Mesendoderm (in vitro differentiated cells): Measurements from ENCODE around the gene CD300LB.

Experiments
- DNase-seq: peaks from one replicate; pipeline ENCODE4 v3.0.0; 2013
- H2AK5ac ChIP-seq: 2 replicates; pipeline ENCODE4 v1.6.1; 2013; ENCODE audit warnings: low read length, inconsistent platforms
- H2BK120ac ChIP-seq: 2 replicates; pipeline ENCODE4 v1.6.1; 2013; ENCODE audit warnings: low read depth, mild to moderate bottlenecking, low read length, moderate library complexity, mixed read lengths
- H2BK15ac ChIP-seq: replicated peaks from 2 replicates; pipeline ENCODE4 v1.6.1; 2013; ENCODE audit warnings: low read depth, mild to moderate bottlenecking, moderate library complexity
- H2BK5ac ChIP-seq: 2 replicates; pipeline ENCODE4 v1.6.1; 2013; ENCODE audit warnings: low read length, inconsistent platforms
- H3K18ac ChIP-seq: 2 replicates; pipeline ENCODE4 v1.6.1; 2013; ENCODE audit warnings: mild to moderate bottlenecking, low read length, mixed read lengths
- H3K23ac ChIP-seq: one replicate; pipeline ENCODE4 v1.6.1; 2013; ENCODE audit warnings: low read length
- H3K27ac ChIP-seq: 2 replicates; pipeline ENCODE4 v1.5.1; 2013; ENCODE audit warnings: low read depth, mild to moderate bottlenecking, inconsistent platforms, low read length, moderate library complexity
- H3K27me3 ChIP-seq: 2 replicates; pipeline ENCODE4 v1.6.1; 2013; ENCODE audit warnings: low read length, control low read depth, mild to moderate bottlenecking, inconsistent platforms; ENCODE audit not compliant: insufficient read depth, poor library complexity
- H3K36me3 ChIP-seq: 2 replicates; pipeline ENCODE4 v1.6.1; 2013; ENCODE audit warnings: low read length, inconsistent platforms; ENCODE audit not compliant: control insufficient read depth, insufficient read depth
- H3K4ac ChIP-seq: one replicate; pipeline ENCODE4 v1.6.1; 2013; ENCODE audit warnings: low read depth, mild to moderate bottlenecking, low read length, moderate library complexity
- H3K4me1 ChIP-seq: 2 replicates; pipeline ENCODE4 v1.6.1; 2013; ENCODE audit warnings: low read depth, low read length, inconsistent platforms; ENCODE audit not compliant: control insufficient read depth
- H3K4me2 ChIP-seq: 2 replicates; pipeline ENCODE4 v1.6.1; 2013; ENCODE audit warnings: low read length
- H3K4me3 ChIP-seq: 2 replicates; pipeline ENCODE4 v1.5.1; 2013; ENCODE audit warnings: mild to moderate bottlenecking, low read length
- H3K56ac ChIP-seq: one replicate; pipeline ENCODE4 v1.6.1; 2013; ENCODE audit warnings: low read length
- H3K79me1 ChIP-seq: 2 replicates; pipeline ENCODE4 v1.6.1; 2013; ENCODE audit warnings: low read length, inconsistent platforms
- H3K79me2 ChIP-seq: 2 replicates; pipeline ENCODE4 v1.6.1; 2013; ENCODE audit warnings: mild to moderate bottlenecking, low read length; ENCODE audit not compliant: control insufficient read depth, insufficient read depth
- H3K9ac ChIP-seq: 2 replicates; pipeline ENCODE4 v1.6.1; 2013; ENCODE audit warnings: low read length, inconsistent platforms
- H4K5ac ChIP-seq: one replicate; pipeline ENCODE4 v1.6.1; 2013; ENCODE audit warnings: low read length
- H4K8ac ChIP-seq: one replicate; pipeline ENCODE4 v1.6.1; 2013; ENCODE audit warnings: low read depth, mild to moderate bottlenecking, control low read depth, low read length, moderate library complexity
- WGBS: extraction: QIAGEN DNeasy Blood & Tissue Kit; methylation state at CpG from one replicate; pipeline ENCODE4 v1.1.7; 2013; ENCODE audit warnings: low lambda C conversion rate, missing lambda C conversion rate; ENCODE audit not compliant: insufficient coverage; ENCODE audit errors: extremely low coverage; 5-methylcytosine and 5-hydroxymethylcytosine counted together

The CD300LB gene

DNA sequence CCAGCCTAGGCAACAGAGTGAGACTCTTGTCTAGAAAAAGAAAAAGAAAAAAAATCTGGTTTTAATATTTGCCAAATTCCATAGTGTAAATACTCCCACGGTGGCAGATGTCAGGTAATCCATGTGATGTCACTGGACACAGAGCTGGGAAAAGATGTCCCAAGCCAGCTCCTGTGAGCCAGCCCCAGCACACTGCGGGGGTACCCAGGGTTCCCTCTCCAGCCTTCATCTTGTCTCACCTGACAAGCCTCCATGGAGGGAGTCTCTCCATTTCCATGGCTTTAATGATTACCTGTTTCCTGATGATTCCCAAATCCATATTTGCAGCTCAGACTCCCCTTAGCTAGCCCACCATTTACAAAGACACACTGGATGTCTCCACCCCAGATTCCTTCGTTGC lies 4.6 kb downstream of the CD300LB start:
- Histone ChIP-seq H3K4me2 (no peak overlapping the region), H3K36me3 (no peaks in the 10 kb centered on the region), H2BK5ac (no peak overlapping the region), H3K79me1 (no peaks in the 10 kb centered on the region), H4K5ac (no peak overlapping the region), H3K79me2 (no peaks in the 10 kb centered on the region), H3K9ac (no peak overlapping the region), H3K27ac (no peak overlapping the region), H3K18ac (no peak overlapping the region), H3K4ac (no peak overlapping the region), H3K23ac (no peak overlapping the region), H3K4me3 (no peak overlapping the region), H2BK120ac (no peak overlapping the region), H3K4me1 (no peaks in the 10 kb centered on the region), H3K27me3 (no peaks in the 10 kb centered on the region), H3K56ac (no peak overlapping the region), H4K8ac (no peak overlapping the region), H2BK15ac (no peak overlapping the region), H2AK5ac (no peak overlapping the region)
- DNase-seq: no peak
- WGBS: no CpG with 5 or more reads among the region's 3 CpGs

DNA sequence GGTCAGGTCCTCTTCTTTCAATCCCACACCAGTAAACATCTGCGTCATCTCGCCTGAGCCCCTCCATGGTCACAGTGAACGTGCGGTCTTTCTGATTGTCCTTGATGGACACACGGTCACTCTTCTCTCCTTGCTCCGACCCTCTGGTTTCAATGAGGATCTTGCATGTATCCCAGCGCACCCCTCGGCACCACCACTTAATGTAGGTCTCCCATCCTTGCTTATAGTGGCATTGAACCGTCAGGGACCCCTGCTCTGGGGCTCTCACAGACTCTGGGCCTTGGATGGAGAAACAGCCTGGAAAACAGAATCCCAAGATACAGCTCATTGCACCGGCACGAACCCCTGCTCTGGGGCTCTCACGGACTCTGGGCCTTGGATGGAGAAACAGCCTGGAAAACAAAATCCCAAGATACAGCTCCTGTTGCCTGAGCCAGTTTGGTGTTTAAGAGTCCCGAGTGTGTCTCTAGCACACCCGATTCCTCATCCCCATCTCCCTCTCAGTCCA lies 5.4 kb downstream of the CD300LB start:
- Histone ChIP-seq H3K36me3 (no peaks in the 10 kb centered on the region), H2BK5ac (no peak overlapping the region), H2BK120ac (no peak overlapping the region), H4K8ac (no peak overlapping the region), H2BK15ac (no peak overlapping the region), H3K79me1 (no peaks in the 10 kb centered on the region), H3K79me2 (no peaks in the 10 kb centered on the region), H3K4me1 (no peaks in the 10 kb centered on the region), H3K23ac (no peak overlapping the region), H3K18ac (no peak overlapping the region), H3K9ac (no peak overlapping the region), H3K4me3 (no peak overlapping the region), H3K4me2 (no peak overlapping the region), H3K27ac (no peak overlapping the region), H2AK5ac (no peak overlapping the region), H3K4ac (no peak overlapping the region), H3K27me3 (no peaks in the 10 kb centered on the region), H3K56ac (no peak overlapping the region), H4K5ac (no peak overlapping the region)
- DNase-seq: no peak
- WGBS: no CpG with 5 or more reads among the region's 14 CpGs

DNA sequence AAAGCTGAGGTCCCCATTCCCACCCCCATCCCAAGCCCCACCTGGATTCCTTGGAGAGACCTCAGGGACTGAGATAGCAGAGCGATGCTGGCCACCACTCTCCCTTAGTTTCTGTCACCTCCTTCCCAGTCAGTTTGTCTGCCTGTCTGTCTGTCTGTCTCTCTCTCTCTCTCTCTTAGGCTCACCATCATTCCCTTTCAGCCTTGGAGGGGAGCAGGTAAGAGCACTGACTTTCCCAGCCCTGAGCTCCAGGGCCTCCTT lies 5.9 kb downstream of the CD300LB start:
- H2BK120ac ChIP-seq: no peak overlapping the region
- H3K18ac ChIP-seq: no peak overlapping the region
- no peak overlapping the region for H3K56ac ChIP-seq
- no peaks in the 10 kb centered on the region for H3K27me3 ChIP-seq
- no peak overlapping the region for H3K9ac ChIP-seq
- H3K4me3 ChIP-seq: no peak overlapping the region
- no peak overlapping the region for H3K4ac ChIP-seq
- no peak overlapping the region for H3K4me2 ChIP-seq
- no peaks in the 10 kb centered on the region for H3K36me3 ChIP-seq
- H3K27ac ChIP-seq: no peak overlapping the region
- no peaks in the 10 kb centered on the region for H3K79me2 ChIP-seq
- no CpG with 5 or more reads among the region's 1 CpG for WGBS
- no peaks in the 10 kb centered on the region for H3K79me1 ChIP-seq
- no peak overlapping the region for H2AK5ac ChIP-seq
- H2BK15ac ChIP-seq: no peak overlapping the region
- no peak overlapping the region for H2BK5ac ChIP-seq
- H4K5ac ChIP-seq: no peak overlapping the region
- no peak overlapping the region for H4K8ac ChIP-seq
- H3K23ac ChIP-seq: no peak overlapping the region
- no peaks in the 10 kb centered on the region for H3K4me1 ChIP-seq
- no peak for DNase-seq

GRCh38 chr17:74524653-74525464 lies 6.4 kb downstream of the CD300LB start:
- WGBS: no CpG with 5 or more reads among the region's 11 CpGs
- H3K4me2 ChIP-seq: no peak overlapping the region
- H3K79me2 ChIP-seq: no peaks in the 10 kb centered on the region
- H4K5ac ChIP-seq: no peak overlapping the region
- H2BK15ac ChIP-seq: no peak overlapping the region
- H3K27me3 ChIP-seq: no peaks in the 10 kb centered on the region
- H3K4ac ChIP-seq: no peak overlapping the region
- H3K23ac ChIP-seq: no peak overlapping the region
- no peak overlapping the region for H3K4me3 ChIP-seq
- no peaks in the 10 kb centered on the region for H3K79me1 ChIP-seq
- no peaks in the 10 kb centered on the region for H3K4me1 ChIP-seq
- H2AK5ac ChIP-seq: no peak overlapping the region
- no peaks in the 10 kb centered on the region for H3K36me3 ChIP-seq
- DNase-seq: no peak
- H2BK120ac ChIP-seq: no peak overlapping the region
- H3K56ac ChIP-seq: no peak overlapping the region
- no peak overlapping the region for H3K18ac ChIP-seq
- H3K9ac ChIP-seq: no peak overlapping the region
- no peak overlapping the region for H4K8ac ChIP-seq
- no peak overlapping the region for H2BK5ac ChIP-seq
- H3K27ac ChIP-seq: no peak overlapping the region

DNA sequence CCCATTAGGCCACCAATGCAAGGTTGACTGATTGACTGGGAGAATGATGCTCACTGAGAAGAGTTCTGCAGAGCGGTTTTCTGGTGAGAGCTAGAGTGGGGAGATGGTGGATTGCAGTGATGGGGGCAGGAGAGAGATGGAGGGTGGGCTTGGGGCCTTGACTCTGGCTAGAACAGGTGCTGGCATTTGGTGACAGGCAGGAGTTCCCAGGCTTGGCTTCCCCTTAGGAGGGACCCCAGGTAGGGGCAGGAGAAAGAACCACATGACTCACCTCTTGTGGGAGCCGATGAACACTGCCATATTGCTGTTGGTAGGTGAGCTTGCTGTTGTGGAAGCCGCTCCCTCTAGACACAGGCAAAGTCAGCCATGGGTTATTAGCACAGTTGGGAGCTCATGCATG lies 8.0 kb downstream of the CD300LB start:
- Histone ChIP-seq H3K4me3 (no peak overlapping the region), H2BK120ac (no peak overlapping the region), H2BK15ac (no peak overlapping the region), H4K5ac (no peak overlapping the region), H2BK5ac (no peak overlapping the region), H4K8ac (no peak overlapping the region), H3K18ac (no peak overlapping the region), H3K27me3 (no peaks in the 10 kb centered on the region), H2AK5ac (no peak overlapping the region), H3K4ac (no peak overlapping the region), H3K23ac (no peak overlapping the region), H3K9ac (no peak overlapping the region), H3K4me2 (no peak overlapping the region), H3K79me2 (no peaks in the 10 kb centered on the region), H3K4me1 (no peaks in the 10 kb centered on the region), H3K27ac (no peak overlapping the region), H3K36me3 (no peaks in the 10 kb centered on the region), H3K79me1 (no peaks in the 10 kb centered on the region), H3K56ac (no peak overlapping the region)
- DNase-seq: no peak
- no CpG with 5 or more reads among the region's 3 CpGs for WGBS
